Spinal cord (tissue), 10 donors: ENCODE results near the gene CHRNE. TPM values are rescaled to one million over a fixed set of nuclear protein-coding genes. Genes with fewer than 3 reads are reported as not detected.
"Not testable (repeated sequence)": the region's sequence is repeated elsewhere in the genome, so short reads cannot be mapped to it uniquely, and the experiment has no call there.

ENCODE experiments used
- DNase-seq, 6 donors: peaks; one replicate each; pipeline versions ENCODE4 v3.0.0 to v3.0.0-alpha.2; 2013 to 2015; ENCODE audit warnings: low spot score in 6 of 6, low read depth in 4 of 6
- H3K27ac ChIP-seq: one replicate; pipeline ENCODE4 v1.5.1; 2013; ENCODE audit warnings: low read depth, low read length, control low read depth
- H3K27me3 ChIP-seq: one replicate; pipeline ENCODE4 v1.6.1; 2013; ENCODE audit warnings: low read length; ENCODE audit not compliant: control insufficient read depth, insufficient read depth
- H3K36me3 ChIP-seq: one replicate; pipeline ENCODE4 v1.6.1; 2013; ENCODE audit warnings: low read length; ENCODE audit not compliant: control insufficient read depth, insufficient read depth
- H3K4me1 ChIP-seq: one replicate; pipeline ENCODE4 v1.6.1; 2013; ENCODE audit warnings: low read length; ENCODE audit not compliant: control insufficient read depth, insufficient read depth
- H3K4me3 ChIP-seq: one replicate; pipeline ENCODE4 v1.5.1; 2013; ENCODE audit warnings: low read depth, low read length, control low read depth
- H3K9me3 ChIP-seq: one replicate; pipeline ENCODE4 v1.6.1; 2013; ENCODE audit warnings: low read length; ENCODE audit not compliant: control insufficient read depth, insufficient read depth
- WGBS: methylation state at CpG from one replicate; pipeline ENCODE4 v1.1.5; 2013; ENCODE audit warnings: missing lambda C conversion rate; ENCODE audit not compliant: insufficient coverage; 5-methylcytosine and 5-hydroxymethylcytosine counted together
- polyA plus RNA-seq, 2 donors: library from polyadenylated mRNA; unstranded; fragments of 120-200 nt; gene quantifications; one replicate each; pipeline ENCODE4 v1.2.1, GENCODE V29; 2013; ENCODE audit not compliant: insufficient read length in 2 of 2
- total RNA-seq, 2 donors: library from RNA; depleted of rRNA in 1 of 2; stranded (reverse); fragments of 120-200 nt in 1 of 2; fragments of >200 nt in 1 of 2; gene quantifications; one replicate each; pipeline versions ENCODE4 v1.2.3 to v1.2.4, GENCODE V29; 2013 to 2014
- donor health status: healthy.

The CHRNE gene
- total and polyA plus RNA-seq, 4 donors = 0.69 to 1.9 (median 1.1) TPM

GRCh38 chr17:4872786-4873185 lies 30.1 kb downstream of the CHRNE start:
- Histone ChIP-seq H3K36me3 (peaks cover 27% of the 10 kb centered on the region), H3K9me3 (no peaks in the 10 kb centered on the region), H3K27ac (peak overlapping the region; percentile 25), H3K4me3 (no peak overlapping the region), H3K4me1 (peaks cover 19% of the 10 kb centered on the region), H3K27me3 (no peaks in the 10 kb centered on the region)
- WGBS = 46% methylated on average over 8 of the region's 8 CpGs
- peak in 1 of 6 donors; percentile 35 for DNase-seq

- H3K36me3 ChIP-seq = peaks cover 17% of the 10 kb centered on the region
- 80% methylated on average over 1 of the region's 2 CpGs for WGBS
- no peak overlapping the region for H3K27ac ChIP-seq
- no peak overlapping the region for H3K4me3 ChIP-seq
- H3K4me1 ChIP-seq = peaks cover 4% of the 10 kb centered on the region
- no peak for DNase-seq
- no peaks in the 10 kb centered on the region for H3K9me3 ChIP-seq
- H3K27me3 ChIP-seq = no peaks in the 10 kb centered on the region
These were observed 32.0 kb downstream of the CHRNE start for GRCh38 chr17:4870855-4871254.

- H3K4me1 ChIP-seq, H3K27me3 ChIP-seq, H3K4me3 ChIP-seq, H3K9me3 ChIP-seq, H3K27ac ChIP-seq, DNase-seq: not testable (repeated sequence)
- WGBS = 96% methylated on average over 15 of the region's 22 CpGs
- H3K36me3 ChIP-seq = peaks cover 14% of the 10 kb centered on the region
These were observed 33.6 kb downstream of the CHRNE start for GRCh38 chr17:4869058-4869998.

GRCh38 chr17:4867535-4867934 lies 35.4 kb downstream of the CHRNE start:
- WGBS = 90% methylated on average over 2 of the region's 5 CpGs
- H3K9me3 ChIP-seq, H3K36me3 ChIP-seq, H3K27me3 ChIP-seq, H3K4me1 ChIP-seq, H3K27ac ChIP-seq, H3K4me3 ChIP-seq, DNase-seq: not testable (repeated sequence)

DNA sequence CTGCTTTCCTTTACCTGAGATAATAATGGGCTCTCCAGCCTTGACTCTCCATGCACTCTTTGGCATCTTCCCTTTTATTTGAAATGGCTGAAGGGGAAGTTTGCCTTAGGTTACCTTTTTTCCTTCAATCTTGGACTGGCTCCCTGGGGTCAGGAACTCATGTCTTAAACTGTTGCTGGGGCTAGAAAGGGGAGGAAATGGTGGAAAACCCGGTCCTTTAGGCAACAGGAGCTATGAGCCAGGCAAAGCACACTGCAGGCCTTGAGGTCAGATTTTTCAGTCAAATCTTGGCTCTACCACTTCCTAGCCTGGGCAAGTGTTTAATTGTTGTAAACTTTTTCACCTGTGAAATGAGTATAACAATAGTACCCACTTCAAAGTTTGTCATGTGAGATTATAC lies 39.6 kb downstream of the CHRNE start:
- no CpG with 5 or more reads among the region's 1 CpG for WGBS

GRCh38 chr17:4862720-4863119 lies 40.2 kb downstream of the CHRNE start:
- Histone ChIP-seq H3K4me3 (no peak overlapping the region), H3K27ac (no peak overlapping the region), H3K4me1 (peaks cover 30% of the 10 kb centered on the region), H3K36me3 (peaks cover 20% of the 10 kb centered on the region), H3K27me3 (no peaks in the 10 kb centered on the region), H3K9me3 (no peaks in the 10 kb centered on the region)
- 75% methylated on average over 1 of the region's 4 CpGs for WGBS
- no peak for DNase-seq

More for the DNA sequence above, 39.6 kb downstream of the CHRNE start:
- H3K9me3 ChIP-seq = no peaks in the 10 kb centered on the region
- H3K4me3 ChIP-seq = no peak overlapping the region
- H3K36me3 ChIP-seq = peaks cover 20% of the 10 kb centered on the region
- no peak for DNase-seq
- no peak overlapping the region for H3K27ac ChIP-seq
- H3K4me1 ChIP-seq = peaks cover 26% of the 10 kb centered on the region
- H3K27me3 ChIP-seq = no peaks in the 10 kb centered on the region

DNA sequence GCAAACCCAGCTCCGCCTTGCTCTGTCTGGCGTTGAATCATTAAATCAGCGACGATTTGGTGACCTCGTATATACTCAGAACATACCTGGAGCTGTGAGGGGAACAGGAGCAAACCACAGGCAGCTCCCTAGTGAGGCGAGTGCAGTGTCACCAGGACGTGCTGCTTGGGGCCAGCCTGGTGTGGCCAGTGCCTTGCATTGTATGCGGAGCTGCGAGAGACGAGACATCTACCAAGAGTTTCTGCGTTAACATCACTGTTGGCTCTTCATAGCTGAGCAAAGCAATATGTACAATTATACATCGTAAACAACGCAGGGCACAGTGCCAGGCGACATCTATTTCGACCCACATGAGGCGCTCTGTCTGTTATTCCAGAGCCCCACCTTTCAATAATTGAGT lies 41.8 kb downstream of the CHRNE start:
- no peak overlapping the region for H3K27ac ChIP-seq
- WGBS = 89% methylated on average over 15 of the region's 16 CpGs
- DNase-seq = no peak
- peaks cover 46% of the 10 kb centered on the region for H3K4me1 ChIP-seq
- H3K36me3 ChIP-seq = peaks cover 31% of the 10 kb centered on the region
- no peaks in the 10 kb centered on the region for H3K27me3 ChIP-seq
- H3K9me3 ChIP-seq = no peaks in the 10 kb centered on the region
- no peak overlapping the region for H3K4me3 ChIP-seq

- Histone ChIP-seq H3K4me1 (peaks cover 47% of the 10 kb centered on the region), H3K27ac (peak overlapping the region; percentile 68), H3K9me3 (no peaks in the 10 kb centered on the region), H3K27me3 (no peaks in the 10 kb centered on the region), H3K4me3 (no peak overlapping the region), H3K36me3 (peaks cover 32% of the 10 kb centered on the region)
- WGBS = 85% methylated on average over 9 of the region's 9 CpGs
- DNase-seq = no peak
These were observed 42.2 kb downstream of the CHRNE start for GRCh38 chr17:4860651-4861050.

GRCh38 chr17:4859816-4860625 lies 42.9 kb downstream of the CHRNE start:
- DNase-seq = no peak
- Histone ChIP-seq H3K4me1 (peaks cover 47% of the 10 kb centered on the region), H3K27me3 (no peaks in the 10 kb centered on the region), H3K27ac (peak overlapping the region; percentile 68), H3K36me3 (peaks cover 32% of the 10 kb centered on the region), H3K4me3 (no peak overlapping the region), H3K9me3 (no peaks in the 10 kb centered on the region)
- 77% methylated on average over 29 of the region's 32 CpGs for WGBS
